Epithelial cell of proximal tubule (primary cell): Measurements from ENCODE around the gene TMEM201. TPM values are rescaled to one million over a fixed set of nuclear protein-coding genes. Genes with fewer than 3 reads are reported as not detected.

Experiments used
- DNase-seq: peaks from one replicate; pipeline ENCODE4 v3.0.0-alpha.2; 2011; ENCODE audit warnings: low read depth
- H3K4me3 ChIP-seq: 2 replicates; pipeline ENCODE4 v1.5.1; 2011; ENCODE audit warnings: low read depth, mild to moderate bottlenecking, low read length
- total RNA-seq: library from RNA; depleted of rRNA; stranded (reverse); fragments of >200 nt; gene quantifications from 2 replicates; pipeline ENCODE4 v1.2.3, GENCODE V29; 2015
- TF ChIP-seq, protein P1 (sequence below): conservative IDR thresholded peaks from 2 replicates; pipeline ENCODE4 v1.5.1; 2012; ENCODE audit warnings: low read depth, mild to moderate bottlenecking, low read length

TMEM201 gene
- total RNA-seq, 1 donor from 2014 or later, result 8.9 TPM

DNA sequence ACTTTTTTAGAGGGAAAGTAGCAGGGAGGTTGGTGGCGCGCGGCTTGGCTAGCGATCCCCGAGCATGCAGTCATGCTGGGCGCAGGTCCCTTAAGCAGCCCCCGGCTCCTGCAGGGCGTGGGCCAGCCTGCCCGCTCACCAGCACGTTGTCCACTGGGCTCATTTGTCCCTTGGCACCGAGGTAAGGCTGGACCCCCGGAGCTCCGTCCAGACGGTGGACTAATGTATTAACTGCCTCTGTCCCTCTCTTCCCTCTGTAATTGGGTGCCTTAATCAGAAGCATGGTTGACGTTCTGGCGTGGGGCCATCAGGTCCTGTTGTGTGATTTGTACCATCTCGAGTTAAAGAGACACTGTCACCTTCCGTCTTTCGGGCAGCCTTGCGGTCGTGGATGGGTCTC, 17.7 kb downstream of the TMEM201 start:
- no peak for DNase-seq
- TF ChIP-seq, protein P1, sequence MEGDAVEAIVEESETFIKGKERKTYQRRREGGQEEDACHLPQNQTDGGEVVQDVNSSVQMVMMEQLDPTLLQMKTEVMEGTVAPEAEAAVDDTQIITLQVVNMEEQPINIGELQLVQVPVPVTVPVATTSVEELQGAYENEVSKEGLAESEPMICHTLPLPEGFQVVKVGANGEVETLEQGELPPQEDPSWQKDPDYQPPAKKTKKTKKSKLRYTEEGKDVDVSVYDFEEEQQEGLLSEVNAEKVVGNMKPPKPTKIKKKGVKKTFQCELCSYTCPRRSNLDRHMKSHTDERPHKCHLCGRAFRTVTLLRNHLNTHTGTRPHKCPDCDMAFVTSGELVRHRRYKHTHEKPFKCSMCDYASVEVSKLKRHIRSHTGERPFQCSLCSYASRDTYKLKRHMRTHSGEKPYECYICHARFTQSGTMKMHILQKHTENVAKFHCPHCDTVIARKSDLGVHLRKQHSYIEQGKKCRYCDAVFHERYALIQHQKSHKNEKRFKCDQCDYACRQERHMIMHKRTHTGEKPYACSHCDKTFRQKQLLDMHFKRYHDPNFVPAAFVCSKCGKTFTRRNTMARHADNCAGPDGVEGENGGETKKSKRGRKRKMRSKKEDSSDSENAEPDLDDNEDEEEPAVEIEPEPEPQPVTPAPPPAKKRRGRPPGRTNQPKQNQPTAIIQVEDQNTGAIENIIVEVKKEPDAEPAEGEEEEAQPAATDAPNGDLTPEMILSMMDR, result no peak
- no peak overlapping the region for H3K4me3 ChIP-seq

DNA sequence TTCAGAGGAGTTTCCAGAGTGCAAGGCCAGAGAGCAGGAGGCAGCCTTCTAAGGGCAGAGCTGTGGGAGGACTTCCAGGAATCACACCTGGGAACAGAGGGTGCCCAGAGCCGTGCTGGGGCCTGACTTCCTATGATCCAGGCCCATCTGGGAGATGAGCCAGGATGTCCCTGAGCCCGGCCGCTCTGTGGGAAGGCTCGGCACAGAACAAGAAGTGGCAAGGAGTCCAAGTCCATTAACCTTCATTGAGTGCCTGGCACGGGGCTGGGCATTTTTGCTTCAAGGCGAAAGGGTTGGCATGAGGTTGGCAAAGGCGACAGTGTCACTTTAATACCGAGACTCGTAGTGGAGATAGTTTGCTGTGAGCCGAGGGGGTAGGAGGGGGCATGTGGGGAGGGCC, 18.2 kb downstream of the TMEM201 start:
- no peak for DNase-seq
- no peak overlapping the region for H3K4me3 ChIP-seq
- TF ChIP-seq, protein P1, result no peak

DNA sequence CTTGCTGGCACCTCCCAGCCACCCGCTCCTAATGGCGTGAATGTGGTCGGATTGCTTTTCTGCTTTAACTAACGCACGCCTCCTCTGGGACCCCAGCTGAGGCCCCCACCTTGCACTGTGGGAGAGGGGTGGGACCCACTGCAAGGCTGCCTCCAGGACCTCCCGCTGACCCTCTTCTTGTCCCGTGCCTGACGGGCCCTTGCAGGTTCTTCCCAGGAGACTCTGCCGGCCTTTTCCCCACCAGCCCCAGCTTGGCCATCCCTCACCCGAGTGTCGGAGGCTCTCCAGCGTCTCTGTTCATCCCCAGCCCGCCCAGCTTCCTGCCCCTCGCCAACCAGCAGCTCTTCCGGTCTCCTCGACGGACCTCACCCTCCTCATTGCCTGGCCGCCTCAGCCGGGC, 18.6 kb downstream of the TMEM201 start:
- DNase-seq, result no peak
- TF ChIP-seq, protein P1, result no peak
- no peak overlapping the region for H3K4me3 ChIP-seq

DNA sequence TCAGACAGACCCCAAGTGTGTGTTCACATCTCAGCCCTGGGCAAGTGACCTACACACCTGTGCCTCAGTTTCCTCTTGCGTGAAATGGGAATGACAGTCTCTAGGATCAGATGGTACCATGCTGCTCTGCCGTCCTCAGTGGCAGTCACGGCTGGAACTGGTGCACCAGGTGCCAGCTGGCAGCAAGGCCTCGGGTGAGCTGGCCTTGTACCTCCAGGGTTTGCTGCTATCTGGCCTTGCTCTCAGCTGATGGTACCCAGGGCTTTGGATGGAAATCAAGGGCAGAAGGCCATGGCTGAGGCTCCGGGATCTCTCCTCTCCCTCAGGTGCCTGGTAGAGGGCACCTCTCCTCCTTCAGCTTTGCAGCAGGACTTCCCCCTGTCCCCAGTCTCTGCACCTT, 21.3 kb downstream of the TMEM201 start:
- TF ChIP-seq, protein P1, result no peak
- H3K4me3 ChIP-seq, result no peak overlapping the region
- no peak for DNase-seq

DNA sequence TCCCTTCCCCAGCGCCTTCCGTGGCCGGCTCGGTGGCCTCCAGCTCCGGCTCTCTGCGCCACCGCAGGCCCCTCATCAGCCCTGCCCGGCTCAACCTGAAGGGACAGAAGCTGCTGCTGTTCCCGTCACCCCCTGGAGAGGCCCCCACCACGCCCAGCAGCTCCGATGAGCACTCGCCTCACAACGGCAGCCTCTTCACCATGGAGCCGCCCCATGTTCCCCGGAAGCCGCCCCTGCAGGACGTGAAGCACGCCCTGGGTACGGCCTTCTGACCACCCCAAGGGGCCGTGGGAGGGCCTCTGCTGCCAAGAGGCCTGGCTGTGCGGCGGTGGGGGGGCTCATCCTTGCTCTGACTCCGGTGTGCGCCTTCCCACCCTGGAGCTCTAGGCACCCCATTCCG, 21.8 kb downstream of the TMEM201 start:
- TF ChIP-seq, protein P1, result no peak
- no peak overlapping the region for H3K4me3 ChIP-seq
- no peak for DNase-seq

DNA sequence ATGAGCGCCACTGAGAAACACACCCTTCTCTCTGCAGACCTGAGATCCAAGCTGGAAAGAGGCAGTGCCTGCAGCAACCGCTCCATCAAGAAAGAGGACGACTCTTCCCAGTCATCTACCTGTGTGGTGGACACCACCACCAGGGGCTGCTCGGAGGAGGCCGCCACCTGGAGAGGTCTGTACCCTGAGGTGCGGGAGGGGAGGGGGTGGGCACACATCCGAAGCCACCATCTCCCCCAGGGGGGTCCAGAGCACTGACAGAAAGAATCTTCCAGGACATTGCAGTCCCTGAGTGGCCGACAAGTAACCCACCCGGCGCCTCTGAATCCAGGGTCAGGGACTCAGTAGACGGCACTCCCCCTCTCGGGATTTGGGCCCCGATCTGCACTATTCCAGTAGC, 23.0 kb downstream of the TMEM201 start:
- TF ChIP-seq, protein P1, result no peak

DNA sequence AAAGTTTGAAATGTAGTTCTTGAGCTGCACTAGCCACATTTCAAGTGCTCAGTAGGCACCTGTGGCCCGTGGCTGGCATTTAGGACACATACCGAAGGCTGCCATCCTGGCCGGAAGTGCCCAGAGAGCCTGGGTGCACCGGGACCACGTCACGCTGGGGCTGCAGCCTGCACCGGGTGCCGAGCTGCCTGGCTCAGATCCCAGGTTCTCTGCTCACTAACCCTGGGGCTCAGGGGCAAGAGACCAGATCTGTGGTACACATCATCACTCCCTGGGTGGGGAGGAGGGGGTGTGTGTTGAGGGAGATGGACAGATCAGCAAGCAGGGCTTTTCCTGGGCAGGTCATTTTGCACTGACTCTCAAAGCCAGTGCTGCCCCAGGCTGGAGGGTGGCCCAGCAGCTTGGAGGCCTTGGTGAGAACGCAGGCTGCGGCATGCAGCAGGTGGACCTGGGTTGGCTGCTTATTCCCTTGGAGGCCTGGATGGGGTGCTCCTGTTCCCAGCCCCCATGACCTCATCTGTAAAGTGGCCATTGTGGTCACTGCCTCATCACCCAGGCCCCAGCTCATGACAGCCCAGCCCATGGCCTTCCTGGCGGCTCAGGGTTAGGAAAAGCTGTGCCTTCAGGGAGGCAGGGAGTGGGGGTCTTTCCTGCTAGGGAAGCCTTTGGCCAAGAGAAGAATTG, 23.6 kb downstream of the TMEM201 start:
- TF ChIP-seq, protein P1, result no peak
- no peak overlapping the region for H3K4me3 ChIP-seq
- DNase-seq, result no peak

More for the DNA sequence above, 23.0 kb downstream of the TMEM201 start:
- H3K4me3 ChIP-seq, result no peak overlapping the region
- no peak for DNase-seq
